GM06990 (cell line): ENCODE data around the gene XIRP1.

Experiments used
- DNase-seq: peaks from one replicate; pipeline ENCODE4 v3.0.0-alpha.2; 2011; ENCODE audit not compliant: insufficient read length; ENCODE audit errors: extremely low read depth
- H3K27me3 ChIP-seq: replicated peaks from 2 replicates; pipeline ENCODE4 v1.6.0; 2011; ENCODE audit warnings: low read length; ENCODE audit not compliant: control insufficient read depth, insufficient read depth
- H3K36me3 ChIP-seq: 2 replicates; pipeline ENCODE4 v1.5.1; 2011; ENCODE audit warnings: low read length; ENCODE audit not compliant: control insufficient read depth, insufficient read depth
- H3K4me3 ChIP-seq: replicated peaks from 2 replicates; pipeline ENCODE4 v1.5.1; 2011; ENCODE audit warnings: low read depth, mild to moderate bottlenecking, control low read depth, low read length
- TF ChIP-seq, protein P1 (sequence below): IDR thresholded peaks from 2 replicates; pipeline ENCODE4 v1.5.1; 2011; ENCODE audit warnings: low read length, control low read depth, mild to moderate bottlenecking, inconsistent platforms; ENCODE audit not compliant: insufficient read depth, poor library complexity, severe bottlenecking

The XIRP1 gene

DNA sequence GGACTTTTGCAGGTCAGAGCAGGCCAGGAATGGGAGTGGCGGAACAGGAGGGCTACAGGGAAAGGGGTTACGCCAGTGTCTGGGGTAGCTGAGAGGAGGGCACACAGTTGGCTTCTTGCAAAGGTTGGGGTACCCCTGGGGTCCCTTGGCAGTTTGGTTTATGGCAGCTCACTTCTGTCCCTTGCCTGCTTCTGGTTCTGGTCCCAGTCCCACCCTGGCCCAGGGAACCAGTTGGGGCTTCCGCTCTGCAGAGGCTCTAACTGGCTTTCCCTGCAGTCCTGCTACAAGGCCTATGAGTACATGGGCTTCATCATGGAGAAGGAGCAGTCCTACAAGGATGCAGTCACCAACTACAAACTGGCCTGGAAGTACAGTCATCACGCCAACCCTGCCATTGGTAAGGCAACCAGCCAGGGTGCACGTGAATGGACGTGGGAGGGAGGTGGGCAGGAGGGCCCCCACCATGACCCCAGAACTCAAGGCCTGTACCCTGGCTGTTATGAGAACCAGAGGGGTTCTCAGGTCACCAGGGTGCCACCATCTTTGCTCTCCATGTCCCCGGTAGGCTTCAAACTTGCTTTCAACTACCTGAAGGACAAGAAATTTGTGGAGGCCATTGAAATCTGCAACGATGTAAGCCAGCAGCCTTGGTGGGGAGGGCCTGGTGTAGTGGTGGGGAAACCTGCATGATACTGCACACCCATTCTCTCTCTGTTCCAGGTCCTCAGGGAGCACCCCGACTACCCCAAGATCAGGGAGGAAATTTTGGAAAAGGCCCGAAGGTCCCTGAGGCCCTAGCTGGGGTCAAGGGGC is 54.2 kb downstream of the XIRP1 start:
- Histone ChIP-seq H3K36me3 (peaks cover 19% of the 10 kb centered on the region), H3K4me3 (no peak overlapping the region)

DNA sequence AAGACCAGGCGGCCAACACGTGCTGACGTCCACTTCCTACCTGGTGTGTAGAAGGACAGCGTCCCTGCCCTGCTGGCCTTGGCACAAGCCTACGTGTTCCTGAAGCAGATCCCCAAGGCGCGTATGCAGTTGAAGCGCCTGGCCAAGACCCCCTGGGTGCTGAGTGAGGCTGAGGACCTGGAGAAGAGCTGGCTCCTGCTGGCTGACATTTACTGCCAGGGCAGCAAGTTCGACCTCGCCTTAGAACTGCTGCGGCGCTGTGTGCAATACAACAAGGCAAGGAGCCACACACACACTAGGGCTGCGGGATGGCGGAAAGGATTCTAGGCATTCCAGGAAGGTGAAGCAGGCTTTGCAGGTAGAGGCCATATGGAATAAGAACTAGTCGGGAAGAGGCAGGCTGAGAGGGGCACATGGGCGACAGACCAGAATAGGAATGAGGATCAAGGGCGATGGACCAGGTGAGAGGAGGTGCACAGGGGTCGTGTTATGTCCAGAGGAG is 54.9 kb downstream of the XIRP1 start:
- TF ChIP-seq, protein P1, sequence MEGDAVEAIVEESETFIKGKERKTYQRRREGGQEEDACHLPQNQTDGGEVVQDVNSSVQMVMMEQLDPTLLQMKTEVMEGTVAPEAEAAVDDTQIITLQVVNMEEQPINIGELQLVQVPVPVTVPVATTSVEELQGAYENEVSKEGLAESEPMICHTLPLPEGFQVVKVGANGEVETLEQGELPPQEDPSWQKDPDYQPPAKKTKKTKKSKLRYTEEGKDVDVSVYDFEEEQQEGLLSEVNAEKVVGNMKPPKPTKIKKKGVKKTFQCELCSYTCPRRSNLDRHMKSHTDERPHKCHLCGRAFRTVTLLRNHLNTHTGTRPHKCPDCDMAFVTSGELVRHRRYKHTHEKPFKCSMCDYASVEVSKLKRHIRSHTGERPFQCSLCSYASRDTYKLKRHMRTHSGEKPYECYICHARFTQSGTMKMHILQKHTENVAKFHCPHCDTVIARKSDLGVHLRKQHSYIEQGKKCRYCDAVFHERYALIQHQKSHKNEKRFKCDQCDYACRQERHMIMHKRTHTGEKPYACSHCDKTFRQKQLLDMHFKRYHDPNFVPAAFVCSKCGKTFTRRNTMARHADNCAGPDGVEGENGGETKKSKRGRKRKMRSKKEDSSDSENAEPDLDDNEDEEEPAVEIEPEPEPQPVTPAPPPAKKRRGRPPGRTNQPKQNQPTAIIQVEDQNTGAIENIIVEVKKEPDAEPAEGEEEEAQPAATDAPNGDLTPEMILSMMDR: no peak
- H3K36me3 ChIP-seq: peaks cover 12% of the 10 kb centered on the region
- DNase-seq: no peak
- H3K27me3 ChIP-seq: no peaks in the 10 kb centered on the region
- no peak overlapping the region for H3K4me3 ChIP-seq

More for the DNA sequence above, 54.2 kb downstream of the XIRP1 start:
- no peak for DNase-seq
- TF ChIP-seq, protein P1: no peak
- no peaks in the 10 kb centered on the region for H3K27me3 ChIP-seq

- TF ChIP-seq, protein P1: no peak
- no peak overlapping the region for H3K4me3 ChIP-seq
- no peak for DNase-seq
- H3K36me3 ChIP-seq: peaks cover 7% of the 10 kb centered on the region
- no peaks in the 10 kb centered on the region for H3K27me3 ChIP-seq
These were observed 55.6 kb downstream of the XIRP1 start for GRCh38 chr3:39136533-39137434.

GRCh38 chr3:39135170-39135805 is 57.1 kb downstream of the XIRP1 start:
- no peak overlapping the region for H3K4me3 ChIP-seq
- H3K27me3 ChIP-seq: no peaks in the 10 kb centered on the region
- no peaks in the 10 kb centered on the region for H3K36me3 ChIP-seq
- TF ChIP-seq, protein P1: no peak
- DNase-seq: no peak

DNA sequence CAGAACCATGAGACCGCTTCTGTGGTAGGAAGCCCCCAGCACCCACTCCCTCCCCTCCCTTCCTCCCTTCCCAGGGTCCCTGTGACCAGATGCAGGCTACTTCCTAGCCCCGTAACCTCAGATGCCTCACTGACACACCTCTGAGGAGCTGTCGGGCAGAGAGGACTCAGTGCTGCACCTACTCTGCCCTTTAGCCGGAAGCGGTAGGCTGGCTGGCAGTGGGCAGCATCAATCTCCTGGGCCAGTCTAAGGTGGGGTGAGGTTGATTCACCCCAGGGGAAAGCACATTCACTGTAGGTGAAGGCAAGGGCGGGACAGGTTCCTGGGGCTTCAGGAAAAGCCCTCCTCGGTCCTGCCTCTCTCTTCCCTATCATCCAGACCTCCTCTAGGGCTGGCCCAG is 58.1 kb downstream of the XIRP1 start:
- TF ChIP-seq, protein P1: no peak
- Histone ChIP-seq H3K4me3 (no peak overlapping the region), H3K27me3 (no peaks in the 10 kb centered on the region), H3K36me3 (no peaks in the 10 kb centered on the region)
- no peak for DNase-seq
